Rectal smooth muscle tissue (tissue), 1 donor: Measurements from ENCODE around the gene DAZ2.
"Not testable (repeated sequence)": the region's sequence is repeated elsewhere in the genome, so short reads cannot be mapped to it uniquely, and the experiment has no call there.

ENCODE experiments used
- H3K27ac ChIP-seq: one replicate; pipeline ENCODE4 v1.7.0; 2013; ENCODE audit warnings: low read depth, low read length, inconsistent platforms
- H3K27me3 ChIP-seq: one replicate; pipeline ENCODE4 v1.7.0; 2013; ENCODE audit warnings: low read length; ENCODE audit not compliant: control insufficient read depth, insufficient read depth
- H3K36me3 ChIP-seq: one replicate; pipeline ENCODE4 v1.7.0; 2013; ENCODE audit warnings: low read length; ENCODE audit not compliant: control insufficient read depth, insufficient read depth
- H3K4me1 ChIP-seq: one replicate; pipeline ENCODE4 v1.7.0; 2013; ENCODE audit warnings: low read length; ENCODE audit not compliant: control insufficient read depth, insufficient read depth
- H3K4me3 ChIP-seq: one replicate; pipeline ENCODE4 v1.7.0; 2013; ENCODE audit warnings: low read length
- H3K9ac ChIP-seq: one replicate; pipeline ENCODE4 v1.7.0; 2013; ENCODE audit warnings: low read length

The DAZ2 gene, protein sequence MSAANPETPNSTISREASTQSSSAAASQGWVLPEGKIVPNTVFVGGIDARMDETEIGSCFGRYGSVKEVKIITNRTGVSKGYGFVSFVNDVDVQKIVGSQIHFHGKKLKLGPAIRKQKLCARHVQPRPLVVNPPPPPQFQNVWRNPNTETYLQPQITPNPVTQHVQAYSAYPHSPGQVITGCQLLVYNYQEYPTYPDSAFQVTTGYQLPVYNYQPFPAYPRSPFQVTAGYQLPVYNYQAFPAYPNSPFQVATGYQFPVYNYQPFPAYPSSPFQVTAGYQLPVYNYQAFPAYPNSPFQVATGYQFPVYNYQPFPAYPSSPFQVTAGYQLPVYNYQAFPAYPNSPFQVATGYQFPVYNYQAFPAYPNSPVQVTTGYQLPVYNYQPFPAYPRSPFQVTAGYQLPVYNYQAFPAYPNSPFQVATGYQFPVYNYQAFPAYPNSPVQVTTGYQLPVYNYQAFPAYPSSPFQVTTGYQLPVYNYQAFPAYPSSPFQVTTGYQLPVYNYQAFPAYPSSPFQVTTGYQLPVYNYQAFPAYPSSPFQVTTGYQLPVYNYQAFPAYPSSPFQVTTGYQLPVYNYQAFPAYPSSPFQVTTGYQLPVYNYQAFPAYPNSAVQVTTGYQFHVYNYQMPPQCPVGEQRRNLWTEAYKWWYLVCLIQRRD

DNA sequence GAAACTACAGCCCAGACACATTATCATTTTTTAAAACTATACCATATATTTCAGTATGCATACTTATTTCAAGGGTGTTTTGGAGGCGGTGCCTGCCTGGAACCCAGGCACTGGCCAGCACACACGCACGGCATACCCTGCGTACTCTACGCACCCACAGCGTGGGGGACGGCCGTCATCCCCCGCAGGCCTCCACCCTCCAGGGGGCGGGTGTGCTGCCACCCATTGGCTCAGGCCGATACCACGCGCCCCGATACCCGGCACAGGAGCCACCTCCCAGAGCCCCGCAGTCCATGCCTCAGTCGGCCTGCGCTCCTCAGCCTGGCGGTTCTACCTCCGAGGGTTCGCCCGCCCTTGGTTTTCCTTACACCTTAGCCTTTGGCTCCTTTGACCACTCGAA is at the start of gene DAZ2:
DAZ2 (plus strand) TSS at position 301 of the 400 bp plus-strand sequence. CDS start 208 bp downstream, outside the sequence.
- H3K4me3 ChIP-seq, H3K9ac ChIP-seq, H3K27me3 ChIP-seq, H3K36me3 ChIP-seq, H3K4me1 ChIP-seq, H3K27ac ChIP-seq: not testable (repeated sequence)

DNA sequence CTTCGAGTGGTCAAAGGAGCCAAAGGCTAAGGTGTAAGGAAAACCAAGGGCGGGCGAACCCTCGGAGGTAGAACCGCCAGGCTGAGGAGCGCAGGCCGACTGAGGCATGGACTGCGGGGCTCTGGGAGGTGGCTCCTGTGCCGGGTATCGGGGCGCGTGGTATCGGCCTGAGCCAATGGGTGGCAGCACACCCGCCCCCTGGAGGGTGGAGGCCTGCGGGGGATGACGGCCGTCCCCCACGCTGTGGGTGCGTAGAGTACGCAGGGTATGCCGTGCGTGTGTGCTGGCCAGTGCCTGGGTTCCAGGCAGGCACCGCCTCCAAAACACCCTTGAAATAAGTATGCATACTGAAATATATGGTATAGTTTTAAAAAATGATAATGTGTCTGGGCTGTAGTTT is 20.4 kb upstream of the DAZ2 start, which contains the start of gene DAZ1:
DAZ1 (minus strand) TSS at position 101 of the 400 bp plus-strand sequence. CDS start 208 bp downstream, outside the sequence.
- not testable (repeated sequence) for H3K9ac ChIP-seq, H3K4me3 ChIP-seq, H3K27me3 ChIP-seq, H3K27ac ChIP-seq, H3K4me1 ChIP-seq, H3K36me3 ChIP-seq

DNA sequence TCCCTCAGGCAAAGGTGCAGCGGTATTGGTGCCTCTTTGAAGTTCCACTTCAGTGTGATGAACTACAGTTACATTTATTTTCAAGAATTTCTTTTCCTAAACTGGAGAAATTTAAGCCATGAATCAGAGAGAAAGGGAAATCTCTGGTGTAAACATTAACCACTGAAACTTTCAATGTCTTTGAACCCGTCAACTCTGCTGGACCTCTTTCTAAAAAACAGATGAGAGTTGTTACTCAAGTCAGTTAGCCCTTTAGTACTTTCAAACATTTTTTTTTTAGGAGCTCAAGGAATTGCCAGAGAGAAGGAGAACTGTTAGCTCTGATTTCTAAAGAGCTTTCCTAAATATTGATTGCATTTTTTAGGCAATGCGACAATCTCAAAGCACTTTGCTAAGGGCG is 11.9 kb upstream of the DAZ2 start:
- not testable (repeated sequence) for H3K9ac ChIP-seq, H3K4me1 ChIP-seq, H3K27me3 ChIP-seq, H3K36me3 ChIP-seq, H3K4me3 ChIP-seq, H3K27ac ChIP-seq

DNA sequence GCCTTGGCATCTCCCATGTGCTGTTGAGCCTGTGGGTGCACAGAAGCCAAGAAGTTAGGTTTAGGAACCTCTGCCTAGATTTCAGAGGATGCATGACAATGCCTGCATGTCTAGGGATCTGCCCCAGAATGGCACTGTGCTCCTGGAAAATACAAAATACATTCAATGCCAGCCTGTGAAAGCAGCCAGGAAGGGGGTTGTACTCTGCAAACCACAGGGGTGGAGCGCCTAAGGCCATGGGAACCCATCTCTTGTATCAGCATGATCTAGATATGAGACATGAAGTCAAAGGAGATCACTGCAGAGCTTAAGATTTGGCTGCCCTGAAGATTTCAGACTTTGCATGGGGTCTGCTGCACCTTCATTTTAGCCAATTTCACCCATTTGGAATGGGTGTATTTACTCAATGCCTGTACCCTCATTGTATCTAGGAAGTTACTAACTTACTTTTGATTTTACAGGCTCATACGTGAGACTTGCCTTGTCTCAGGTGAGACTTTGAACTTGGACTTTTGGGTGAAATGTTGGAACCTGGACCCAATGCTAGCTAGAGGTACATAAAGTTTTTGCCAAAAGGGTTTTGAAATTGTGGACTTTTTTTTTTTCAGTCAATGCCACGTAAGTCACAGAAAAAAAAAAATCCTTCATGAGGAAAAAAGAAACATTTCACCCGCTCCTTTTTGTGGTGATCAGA is 9.4 kb upstream of the DAZ2 start:
- not testable (repeated sequence) for H3K27ac ChIP-seq, H3K4me1 ChIP-seq, H3K9ac ChIP-seq, H3K36me3 ChIP-seq, H3K4me3 ChIP-seq, H3K27me3 ChIP-seq

DNA sequence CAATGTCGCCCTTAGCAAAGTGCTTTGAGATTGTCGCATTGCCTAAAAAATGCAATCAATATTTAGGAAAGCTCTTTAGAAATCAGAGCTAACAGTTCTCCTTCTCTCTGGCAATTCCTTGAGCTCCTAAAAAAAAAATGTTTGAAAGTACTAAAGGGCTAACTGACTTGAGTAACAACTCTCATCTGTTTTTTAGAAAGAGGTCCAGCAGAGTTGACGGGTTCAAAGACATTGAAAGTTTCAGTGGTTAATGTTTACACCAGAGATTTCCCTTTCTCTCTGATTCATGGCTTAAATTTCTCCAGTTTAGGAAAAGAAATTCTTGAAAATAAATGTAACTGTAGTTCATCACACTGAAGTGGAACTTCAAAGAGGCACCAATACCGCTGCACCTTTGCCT is 8.7 kb upstream of the DAZ2 start:
- H3K4me1 ChIP-seq, H3K4me3 ChIP-seq, H3K36me3 ChIP-seq, H3K9ac ChIP-seq, H3K27ac ChIP-seq, H3K27me3 ChIP-seq: not testable (repeated sequence)
